GM12878 (cell line): ENCODE data around the gene ING3. TPM values are rescaled to one million over a fixed set of nuclear protein-coding genes. Genes with fewer than 3 reads are reported as not detected.

Experiments used
- E4F1 ChIP-seq: fragments of 450-650 bp; IDR thresholded peaks from 2 replicates; pipeline ENCODE4 v1.6.1; 2018; ENCODE audit warnings: borderline replicate concordance, mild to moderate bottlenecking; ENCODE audit not compliant: partially characterized antibody
- NR2F1 ChIP-seq: fragments of 450-650 bp; conservative IDR thresholded peaks from 2 replicates; pipeline ENCODE4 v1.6.1; 2017; ENCODE audit warnings: mild to moderate bottlenecking
- REST ChIP-seq: IDR thresholded peaks from 2 replicates; pipeline ENCODE4 v1.6.1; 2012; ENCODE audit warnings: mild to moderate bottlenecking, low read depth, low read length
- RUNX3 ChIP-seq: IDR thresholded peaks from 2 replicates; pipeline ENCODE4 v1.6.1; 2012; ENCODE audit warnings: low read length, inconsistent platforms
- TAF1 ChIP-seq: IDR thresholded peaks from 2 replicates; pipeline ENCODE4 v1.6.1; 2011; ENCODE audit warnings: mild to moderate bottlenecking, low read depth, low read length, borderline replicate concordance
- TCF7 ChIP-seq: IDR thresholded peaks from 2 replicates; pipeline ENCODE4 v1.6.1; 2014; ENCODE audit warnings: antibody characterized with exemption, borderline replicate concordance
- USF1 ChIP-seq: IDR thresholded peaks from 2 replicates; pipeline ENCODE4 v1.6.1; 2011; ENCODE audit warnings: borderline replicate concordance, low read depth, mild to moderate bottlenecking, moderate library complexity, mixed read lengths, low read length; ENCODE audit not compliant: insufficient read depth; ENCODE audit errors: extremely low read length
- YBX1 ChIP-seq: fragments of 450-650 bp; IDR thresholded peaks from 2 replicates; pipeline ENCODE4 v1.6.1; 2016; ENCODE audit warnings: antibody characterized with exemption
- polyA plus RNA-seq, 11 experiments: library from polyadenylated mRNA; depleted of rRNA in 4 of 11; unstranded in 6 of 11; stranded (reverse) in 5 of 11; fragments of >200 nt; fragmentation: Nextera tagmentation in 4 of 11; fragmentation: Illumina TruSeq in 1 of 11; extraction: Ambion mirVana in 4 of 11; extraction: Trizol in 1 of 11; gene quantifications; 1 replicate in 1 of 11; 2 replicates in 10 of 11; pipeline versions ENCODE4 v1.2.1 to v1.2.3, GENCODE V29; 2011 to 2016; ENCODE audit warnings: inconsistent platforms in 2 of 11, missing spikeins in 2 of 11, low read depth in 1 of 11
- total RNA-seq, 4 experiments: library from RNA; depleted of rRNA in 3 of 4; stranded (reverse); fragments of >200 nt in 3 of 4; fragmentation: Illumina TruSeq in 1 of 4; extraction: Trizol in 1 of 4; gene quantifications; 2 replicates each; pipeline versions ENCODE4 v1.2.1 to v1.2.3, GENCODE V29; 2013 to 2021

The ING3 gene
- total and polyA plus RNA-seq, 10 of the 15 experiments (the other 5 are each of a cell fraction or from before 2014, with no cell fraction given), result 12.1 to 60.8 (median 28.8) TPM

GRCh38 chr7:120979765-120980499 is 29.4 kb downstream of the ING3 start (continued):
- TF ChIP-seq REST (no peak), TCF7 (no peak), NR2F1 (no peak), E4F1 (no peak), RUNX3 (no peak), USF1 (no peak), TAF1 (no peak), YBX1 (no peak)
